GM21423 (cell line): ENCODE data around the gene MCTP1.
"Not testable (repeated sequence)": the region's sequence is repeated elsewhere in the genome, so short reads cannot be mapped to it uniquely, and the experiment has no call there.

Source experiments
- ATAC-seq: cut with Tn5 transposase; IDR thresholded peaks from one replicate; pipeline ENCODE4 v1.9.1; 2021; ENCODE audit warnings: mild to moderate bottlenecking, moderate library complexity; ENCODE audit not compliant: unreplicated experiment

The MCTP1 gene

DNA sequence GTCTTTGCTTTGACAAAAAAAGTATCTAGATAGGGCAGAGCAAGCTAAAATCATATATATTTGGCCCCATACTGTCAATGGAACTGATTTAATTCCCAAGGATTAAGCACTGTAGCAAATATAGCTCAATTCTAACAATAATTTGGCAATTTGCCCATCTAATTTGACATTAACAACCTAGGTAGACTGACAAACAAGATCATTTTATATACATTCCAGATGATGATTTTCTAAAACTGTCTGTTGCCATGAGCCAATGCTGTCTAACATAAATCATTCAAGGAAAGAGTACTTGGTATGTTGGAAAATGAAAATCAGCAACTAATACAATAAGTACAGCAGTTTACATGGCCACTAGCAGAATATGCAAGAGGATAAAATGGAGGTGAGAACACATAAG, 32.1 kb downstream of the MCTP1 start:
- no peak for ATAC-seq

GRCh38 chr5:95251185-95251584, 33.7 kb downstream of the MCTP1 start:
- no peak for ATAC-seq

DNA sequence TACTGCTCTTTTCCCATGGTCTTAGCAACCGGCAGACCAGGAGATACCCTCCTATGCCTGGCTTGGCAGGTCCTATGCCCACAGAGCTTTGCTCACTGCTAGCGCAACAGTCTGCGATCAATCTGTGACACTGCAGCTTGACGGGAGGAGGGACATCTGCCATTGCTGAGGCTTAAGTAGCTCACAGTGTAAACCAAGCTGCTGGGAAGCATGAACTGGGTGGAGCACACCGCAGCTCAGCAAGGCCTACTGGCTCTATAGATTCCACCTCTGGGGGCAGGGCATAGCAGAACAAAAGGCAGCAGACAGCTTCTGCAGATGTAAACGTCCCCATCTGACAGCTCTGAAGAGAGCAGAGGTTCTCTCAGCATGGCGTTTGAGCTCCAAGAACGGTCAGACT, 40.4 kb downstream of the MCTP1 start:
- no peak for ATAC-seq

DNA sequence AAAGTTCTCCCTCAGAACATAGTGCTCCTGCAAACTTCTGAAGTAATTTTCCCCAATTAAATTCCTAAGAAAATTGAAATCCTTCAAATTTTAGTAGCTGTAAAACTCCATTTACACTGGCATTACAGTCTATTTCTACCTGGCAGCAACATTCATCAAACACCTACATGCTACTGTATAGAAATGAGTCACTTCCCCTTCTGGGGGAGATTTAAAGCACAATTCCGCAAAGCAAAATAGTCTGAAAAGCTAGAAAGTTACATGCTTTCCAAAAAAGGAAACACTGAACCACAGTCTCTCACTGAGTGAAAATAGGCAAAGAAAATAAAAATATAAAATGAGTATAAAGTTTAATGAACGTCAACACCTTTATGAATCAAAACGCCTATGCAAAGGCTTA, 43.3 kb downstream of the MCTP1 start:
- ATAC-seq = peak; percentile 97

- no peak for ATAC-seq
Measured at GRCh38 chr5:95241161-95241560, 43.7 kb downstream of the MCTP1 start.

DNA sequence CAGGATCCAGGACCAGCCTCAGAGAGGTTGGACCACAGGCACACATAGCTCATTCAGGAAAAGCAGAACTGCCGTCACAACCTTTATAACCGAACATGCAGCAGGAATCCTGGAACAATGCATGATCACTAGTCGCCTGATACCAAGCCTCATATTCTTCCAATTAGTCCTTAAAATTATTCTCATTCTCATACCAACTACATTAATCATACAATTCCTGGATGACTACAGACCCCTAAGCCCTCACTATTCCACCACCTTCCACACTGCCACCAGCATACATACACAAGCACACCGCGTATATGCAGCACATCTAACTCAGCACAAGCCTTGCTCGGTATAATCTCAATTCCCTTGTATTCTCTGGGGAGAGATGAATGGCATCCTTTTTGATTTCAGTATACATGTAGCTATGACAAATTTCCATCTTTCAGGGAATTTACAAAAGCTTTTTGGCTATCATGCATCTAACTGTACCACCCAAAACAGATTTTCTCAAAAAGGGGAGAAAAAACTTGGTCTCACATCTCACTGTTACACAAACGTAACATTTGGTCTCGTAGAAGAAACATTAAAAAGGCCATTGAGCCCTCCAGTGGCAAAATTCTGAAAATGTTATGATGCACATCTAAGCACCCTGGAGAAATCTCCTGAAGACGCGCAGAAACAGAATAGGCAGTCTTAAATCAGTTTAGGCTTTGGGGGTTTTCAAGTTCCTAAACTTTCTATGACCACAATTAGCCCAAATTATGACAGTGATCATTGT, 46.2 kb downstream of the MCTP1 start:
- ATAC-seq = no peak

DNA sequence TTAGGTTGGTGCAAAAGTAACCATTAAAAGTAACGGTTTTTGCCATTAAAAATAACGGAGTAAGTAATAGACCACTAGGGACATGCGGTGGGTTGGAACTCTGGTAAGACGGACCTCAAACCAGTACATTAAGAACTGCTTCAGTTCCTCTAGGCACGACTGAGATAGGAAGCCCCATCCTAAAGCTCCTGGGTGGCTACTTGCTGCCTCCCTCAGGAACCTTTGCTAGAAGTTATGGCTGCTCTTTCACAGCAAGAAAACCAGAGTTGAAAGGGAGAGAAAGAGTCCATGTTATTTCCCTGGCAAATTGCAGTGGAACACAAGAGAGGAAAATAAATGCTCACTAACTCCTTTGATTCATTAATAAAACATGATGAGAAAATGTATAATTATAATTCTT, 47.6 kb downstream of the MCTP1 start:
- ATAC-seq = no peak

DNA sequence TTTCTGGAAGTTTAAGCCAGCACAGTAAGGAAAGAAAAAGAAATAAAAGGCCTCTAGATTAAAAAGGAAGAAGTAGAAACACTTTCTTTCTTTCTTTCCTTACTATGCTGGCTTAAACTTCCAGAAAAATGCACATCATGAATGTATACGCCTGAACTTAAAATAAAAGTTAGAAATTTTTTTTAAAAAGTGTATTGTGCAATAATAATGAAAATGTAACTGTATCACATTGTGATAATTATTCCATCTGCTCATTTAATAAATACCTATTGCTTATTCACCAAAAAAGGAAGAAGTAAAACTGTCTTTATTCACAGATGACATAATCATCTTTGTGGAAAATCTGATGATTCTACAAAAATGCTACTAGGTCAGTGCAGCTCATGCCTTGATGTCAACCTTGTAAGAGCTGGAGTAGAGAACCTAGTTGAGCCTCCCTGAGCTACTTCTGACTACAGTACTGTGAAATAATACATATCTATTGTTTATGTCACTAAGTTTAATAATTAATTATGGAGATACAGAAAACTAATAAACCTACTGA, 49.4 kb downstream of the MCTP1 start:
- no peak for ATAC-seq

DNA sequence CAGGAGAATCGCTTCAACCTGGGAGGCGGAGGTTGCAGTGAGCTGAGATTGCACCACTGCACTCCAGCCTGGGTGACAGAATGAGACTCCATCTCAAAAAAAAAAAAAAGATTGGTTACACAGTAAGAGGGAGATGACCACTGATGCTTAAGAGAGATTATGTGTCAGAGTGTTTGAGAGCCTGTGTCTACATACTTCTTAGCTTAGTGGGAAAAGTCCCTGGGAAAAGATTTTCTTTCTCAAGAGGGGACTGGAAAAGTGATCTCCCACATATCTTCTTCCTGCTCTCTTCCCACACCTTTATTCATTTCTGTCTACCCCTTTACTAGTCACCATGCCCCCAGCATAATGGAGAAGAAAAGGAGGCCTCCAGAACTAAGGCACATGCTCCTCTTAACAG, 55.2 kb downstream of the MCTP1 start:
- no peak for ATAC-seq

DNA sequence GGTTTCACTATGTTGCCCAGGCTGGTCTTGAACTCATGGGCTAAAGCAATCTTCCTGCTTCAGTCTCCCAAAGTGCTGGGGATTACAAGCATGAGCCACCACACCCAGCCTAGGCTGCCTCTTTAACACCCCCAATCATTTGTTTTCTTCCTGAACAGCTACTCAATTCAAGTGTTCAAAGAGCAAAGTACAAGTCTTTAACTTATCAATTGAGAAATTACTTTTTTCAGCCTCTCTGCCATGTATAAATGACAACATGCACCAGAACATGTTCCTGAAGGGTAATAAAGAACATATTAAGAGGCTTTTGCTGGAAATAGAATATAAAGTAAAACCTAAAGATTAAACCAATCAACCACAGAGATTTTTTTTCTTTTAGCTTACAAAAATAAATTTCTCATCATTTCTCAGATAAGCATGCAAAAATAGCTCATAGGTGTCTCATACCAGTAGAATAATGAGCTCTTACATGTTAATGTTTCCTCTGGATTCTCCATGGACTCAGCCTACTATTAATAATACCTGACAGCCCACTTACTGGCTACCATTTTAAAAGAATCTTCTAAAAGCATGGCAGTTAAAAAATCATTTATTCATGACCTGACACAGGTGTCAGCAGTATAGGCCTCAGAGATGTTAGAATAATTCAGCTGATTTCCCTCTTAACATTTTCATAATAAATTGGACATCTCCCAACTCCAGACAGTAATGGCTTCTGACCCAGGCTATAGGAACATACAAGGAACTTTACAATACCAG, 60.0 kb downstream of the MCTP1 start:
- ATAC-seq = no peak

DNA sequence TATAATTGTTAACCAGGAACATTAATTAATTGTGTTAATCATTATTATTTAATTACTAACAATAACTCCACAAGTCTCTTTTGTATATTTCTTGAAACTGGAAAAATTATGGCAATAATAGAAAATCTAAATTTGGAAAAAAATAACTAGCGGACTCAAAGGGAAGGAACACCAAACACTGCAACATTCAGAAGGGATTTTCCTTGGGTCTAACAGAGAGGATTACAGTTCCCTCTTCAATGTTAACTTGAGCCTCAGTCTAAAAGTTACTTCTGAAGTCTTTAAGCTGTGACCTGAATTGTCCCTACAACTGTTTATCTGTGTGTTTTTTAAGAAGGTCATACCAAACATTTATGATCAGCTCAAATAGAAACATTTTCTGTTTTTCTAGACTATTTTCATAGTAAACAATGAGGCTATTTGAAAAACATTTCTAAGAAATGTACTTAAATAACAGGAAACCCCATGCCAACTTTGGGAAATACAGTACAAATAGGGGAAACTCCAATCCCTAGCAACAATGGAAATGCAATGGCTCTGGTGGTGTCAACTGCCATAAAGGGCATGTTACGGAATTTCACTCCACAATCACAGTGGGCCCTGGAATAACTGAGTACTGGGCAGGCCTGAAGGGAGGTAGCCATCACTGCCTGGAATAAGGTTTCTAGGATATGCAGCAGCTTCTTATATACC, 61.2 kb downstream of the MCTP1 start:
- no peak for ATAC-seq

DNA sequence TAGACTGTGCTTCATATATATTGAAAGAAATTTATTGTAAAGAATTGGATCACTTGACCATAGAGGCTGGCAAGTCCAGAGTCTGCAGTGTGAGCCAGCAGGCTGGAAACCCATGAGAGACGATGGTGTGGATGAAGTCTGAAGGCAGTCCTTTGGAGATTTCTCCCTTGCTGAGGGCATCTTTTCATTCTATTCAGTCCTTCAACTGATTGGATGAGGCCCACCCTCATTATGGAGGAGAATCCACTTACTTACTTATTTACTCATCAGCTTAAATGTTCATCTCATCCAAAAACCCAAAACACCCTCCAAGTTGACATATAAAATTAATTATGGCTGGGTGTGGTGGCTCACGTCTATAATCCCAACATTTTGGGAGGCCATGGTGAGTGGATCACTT, 62.1 kb downstream of the MCTP1 start:
- ATAC-seq = no peak

GRCh38 chr5:95221234-95221633, 63.7 kb downstream of the MCTP1 start:
- no peak for ATAC-seq

DNA sequence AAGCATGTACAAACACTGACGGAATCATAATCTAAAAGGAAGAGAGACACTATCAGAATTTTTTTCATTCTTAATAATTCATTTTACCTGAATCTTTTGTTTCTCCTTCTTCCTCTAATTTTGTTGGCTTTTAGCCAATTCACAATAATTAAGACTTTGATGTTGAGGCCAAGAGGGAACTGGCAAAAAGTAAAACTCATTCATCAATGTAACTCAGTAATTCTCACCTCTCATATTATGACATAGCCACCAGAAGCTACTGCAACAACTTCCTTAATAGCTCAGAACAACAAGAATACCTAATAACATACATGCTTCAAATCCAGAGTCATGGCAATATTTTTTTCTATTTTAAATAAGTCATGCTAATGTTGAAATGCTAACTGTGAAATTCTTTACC, 64.5 kb downstream of the MCTP1 start:
- no peak for ATAC-seq

- ATAC-seq = no peak
Measured at GRCh38 chr5:95219411-95219810, 65.5 kb downstream of the MCTP1 start.

DNA sequence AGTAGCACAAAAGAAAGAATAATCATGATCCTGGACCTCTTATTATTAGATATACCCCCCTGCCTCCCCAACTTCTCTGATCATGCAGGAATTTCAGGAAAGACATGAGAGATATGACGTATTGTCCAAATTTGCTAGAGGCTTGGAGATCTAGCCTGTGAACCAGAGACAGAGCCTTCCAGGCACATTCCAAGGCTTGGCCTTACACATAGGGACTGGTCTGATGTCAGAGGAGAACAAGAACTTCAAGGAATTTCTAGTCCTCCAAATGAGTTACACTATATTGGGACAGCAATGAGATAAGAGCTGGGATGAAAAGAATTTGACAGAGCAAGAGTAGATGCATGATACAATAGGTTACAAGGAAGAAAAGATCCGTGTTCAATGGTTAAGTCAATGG, 67.0 kb downstream of the MCTP1 start:
- ATAC-seq = no peak

- ATAC-seq = no peak
Measured at GRCh38 chr5:95217351-95217750, 67.5 kb downstream of the MCTP1 start.

- ATAC-seq = no peak
Measured at GRCh38 chr5:95216136-95216955, 68.5 kb downstream of the MCTP1 start.

DNA sequence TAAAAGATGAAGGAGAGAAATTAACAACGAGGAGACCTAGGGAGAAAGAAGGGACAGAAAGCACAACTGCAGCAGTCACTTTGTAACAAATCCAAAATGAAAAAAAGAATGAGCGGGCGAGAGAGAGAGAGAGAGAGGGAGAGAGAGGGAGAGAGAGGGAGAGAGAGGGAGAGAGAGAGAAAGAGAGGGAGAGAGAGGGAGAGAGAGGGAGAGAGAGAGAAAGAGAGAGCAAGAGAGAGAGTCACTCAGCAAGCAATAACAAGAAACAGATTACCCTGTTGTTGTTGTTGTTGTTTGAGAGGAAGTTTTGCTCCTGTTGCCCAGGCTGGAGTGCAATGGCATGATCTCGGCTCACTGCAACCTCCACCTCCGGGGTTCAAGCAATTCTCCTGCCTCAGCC, 77.1 kb downstream of the MCTP1 start:
- not testable (repeated sequence) for ATAC-seq

DNA sequence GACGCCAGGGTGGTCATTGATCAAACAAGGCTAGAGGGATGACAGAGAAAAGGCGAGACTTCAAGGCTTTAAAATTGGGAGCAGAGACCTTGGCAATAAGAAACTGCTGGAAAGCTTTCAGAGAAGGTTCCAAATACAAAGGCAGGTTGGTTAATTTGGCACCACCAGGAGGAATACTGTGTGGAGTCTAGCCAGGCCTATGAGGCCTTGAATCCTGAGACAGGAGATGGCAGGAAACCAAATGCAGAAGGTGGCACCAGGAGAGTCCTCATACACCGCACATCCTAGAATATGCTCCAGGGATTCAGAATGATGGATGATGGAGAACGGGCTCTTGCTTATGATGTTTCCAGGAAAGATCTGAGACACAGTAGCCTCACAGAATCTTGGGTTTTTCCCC, 90.0 kb downstream of the MCTP1 start:
- ATAC-seq = no peak

GRCh38 chr5:95191330-95191729, 93.6 kb downstream of the MCTP1 start:
- ATAC-seq = peak; percentile 92
